HepG2 (cell line): ENCODE data around the gene JTB. TPM values are rescaled to one million over a fixed set of nuclear protein-coding genes. Genes with fewer than 3 reads are reported as not detected.

Experiments used
- BRCA1 ChIP-seq: sonication (generic); formaldehyde crosslinking; IDR thresholded peaks from 2 replicates; pipeline ENCODE4 v1.4.0; 2020; ENCODE audit warnings: missing genetic modification reagents
- KLF13 ChIP-seq: sonication (generic); formaldehyde crosslinking; IDR thresholded peaks from 2 replicates; pipeline ENCODE4 v1.4.0; 2020; ENCODE audit warnings: mild to moderate bottlenecking, missing genetic modification reagents
- KLF15 ChIP-seq: sonication (generic); formaldehyde crosslinking; IDR thresholded peaks from 2 replicates; pipeline ENCODE4 v1.8.1; 2023; ENCODE audit warnings: borderline replicate concordance, mild to moderate bottlenecking, inconsistent platforms, missing genetic modification reagents, mixed read lengths
- MATR3 ChIP-seq: sonication (generic); formaldehyde crosslinking; IDR thresholded peaks from 2 replicates; pipeline ENCODE4 v1.4.0; 2020; ENCODE audit warnings: missing genetic modification reagents
- NCOA5 ChIP-seq: sonication (generic); formaldehyde crosslinking; IDR thresholded peaks from 2 replicates; pipeline ENCODE4 v1.4.0; 2020; ENCODE audit warnings: missing genetic modification reagents
- SIX4 ChIP-seq: sonication (generic); formaldehyde crosslinking; IDR thresholded peaks from 2 replicates; pipeline ENCODE4 v1.4.0; 2020; ENCODE audit warnings: missing genetic modification reagents
- THYN1 ChIP-seq: sonication (generic); formaldehyde crosslinking; IDR thresholded peaks from 2 replicates; pipeline ENCODE4 v1.8.1; 2023; ENCODE audit warnings: low read depth, mild to moderate bottlenecking, moderate library complexity, missing genetic modification reagents, borderline replicate concordance
- U2AF1 ChIP-seq: fragments of 200-400 bp; formaldehyde crosslinking; optimal IDR thresholded peaks from 2 replicates; pipeline ENCODE3; 2017; ENCODE audit warnings: mild to moderate bottlenecking, low read depth, low read length
- ZBTB7A ChIP-seq: sonication (generic); formaldehyde crosslinking; IDR thresholded peaks from 2 replicates; pipeline ENCODE4 v1.8.0; 2022; ENCODE audit warnings: mild to moderate bottlenecking, missing genetic modification reagents
- ZNF124 ChIP-seq: sonication (generic); formaldehyde crosslinking; IDR thresholded peaks from 2 replicates; pipeline ENCODE4 v1.4.0; 2020; ENCODE audit warnings: missing genetic modification reagents
- ZNF282 ChIP-seq: fragments of 450-650 bp; IDR thresholded peaks from 2 replicates; pipeline ENCODE4 v1.6.1; 2018; ENCODE audit not compliant: partially characterized antibody
- polyA plus RNA-seq, 8 experiments: library from polyadenylated mRNA; depleted of rRNA in 3 of 8; stranded (reverse) in 7 of 8; unstranded in 1 of 8; fragments of >200 nt; fragmentation: Illumina TruSeq in 4 of 8; extraction: Trizol in 4 of 8; gene quantifications; 2 replicates each; pipeline versions ENCODE4 v1.2.1 to v1.2.3, GENCODE V29; 2011 to 2016; ENCODE audit warnings: low read depth in 4 of 8, missing spikeins in 1 of 8, mixed read lengths in 1 of 8; ENCODE audit not compliant: insufficient read depth in 1 of 8
- total RNA-seq, 5 experiments: library from RNA; depleted of rRNA; stranded (reverse); fragments of >200 nt; fragmentation: Illumina TruSeq; extraction: Trizol; gene quantifications; 2 replicates each; pipeline ENCODE4 v1.2.3, GENCODE V29; 2016; ENCODE audit warnings: low read depth in 1 of 5
- TF ChIP-seq, protein P1 (sequence below): sonication (generic); formaldehyde crosslinking; IDR thresholded peaks from 2 replicates; pipeline ENCODE4 v1.8.1; 2022; ENCODE audit warnings: low read depth, mild to moderate bottlenecking, missing genetic modification reagents
- TF ChIP-seq, protein P2 (sequence below): sonication (generic); formaldehyde crosslinking; IDR thresholded peaks from 2 replicates; pipeline ENCODE4 v1.4.0; 2020; ENCODE audit warnings: missing genetic modification reagents, borderline replicate concordance
- TF ChIP-seq, protein P3 (sequence below): sonication (generic); formaldehyde crosslinking; IDR thresholded peaks from 2 replicates; pipeline ENCODE4 v1.5.0; 2020; ENCODE audit warnings: missing genetic modification reagents
- TF ChIP-seq, protein P4 (sequence below): sonication (generic); formaldehyde crosslinking; conservative IDR thresholded peaks from 2 replicates; pipeline ENCODE4 v1.4.0; 2020; ENCODE audit warnings: missing genetic modification reagents
- TF ChIP-seq, protein P5 (sequence below): sonication (generic); formaldehyde crosslinking; conservative IDR thresholded peaks from 2 replicates; pipeline ENCODE4 v1.4.0; 2020; ENCODE audit warnings: mild to moderate bottlenecking, missing genetic modification reagents, moderate library complexity

The JTB gene
- total and polyA plus RNA-seq, 2 of the 13 experiments (the other 11 are each of a cell fraction or from before 2014, with no cell fraction given) = 96.7 to 99.2 TPM

DNA sequence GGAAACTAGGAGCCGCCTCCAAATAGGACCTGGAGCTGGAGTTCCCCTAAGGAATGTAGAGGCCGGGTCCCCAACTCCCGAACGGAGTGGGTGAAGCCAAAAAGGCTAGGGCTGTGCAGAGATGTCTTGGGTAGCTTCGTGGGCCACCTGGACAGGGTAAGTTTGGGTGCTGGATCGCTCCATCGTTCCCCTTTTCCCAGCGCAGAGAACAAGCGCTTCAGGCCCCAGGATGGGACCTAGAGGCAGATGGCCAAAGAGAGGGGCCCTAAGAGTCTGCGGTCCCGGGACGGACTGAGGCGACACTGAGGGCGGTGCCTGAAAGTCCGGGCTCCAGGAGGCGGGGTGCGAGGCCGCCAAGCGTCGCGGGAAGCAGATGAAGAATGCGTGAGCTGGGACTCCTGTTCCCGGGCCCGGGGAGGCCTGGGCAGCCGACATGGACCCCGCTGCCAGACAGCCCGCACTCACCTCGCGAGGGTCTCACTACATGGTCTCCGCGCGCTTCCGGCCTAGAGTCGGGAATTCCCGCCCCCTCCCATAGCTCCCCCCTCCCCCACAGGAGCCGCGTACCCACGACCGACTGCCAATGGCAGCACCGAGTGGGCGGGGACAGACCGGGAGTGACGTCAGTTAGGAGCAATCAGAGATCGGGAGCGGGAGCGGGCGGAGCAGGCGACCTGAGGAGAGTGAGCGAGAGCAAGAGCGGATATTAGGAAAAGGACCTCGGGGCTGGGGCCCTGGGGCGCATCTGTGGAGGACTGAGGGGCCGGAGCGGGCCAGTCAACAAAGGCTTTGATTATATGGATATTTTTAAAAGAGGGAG lies 14.2 kb downstream of the JTB start, which contains the start of gene SLC39A1 (continued):
- TF ChIP-seq THYN1 (CRISPR knock-in tag) = no peak
- TF ChIP-seq KLF15 = no peak
- TF ChIP-seq, protein P1, sequence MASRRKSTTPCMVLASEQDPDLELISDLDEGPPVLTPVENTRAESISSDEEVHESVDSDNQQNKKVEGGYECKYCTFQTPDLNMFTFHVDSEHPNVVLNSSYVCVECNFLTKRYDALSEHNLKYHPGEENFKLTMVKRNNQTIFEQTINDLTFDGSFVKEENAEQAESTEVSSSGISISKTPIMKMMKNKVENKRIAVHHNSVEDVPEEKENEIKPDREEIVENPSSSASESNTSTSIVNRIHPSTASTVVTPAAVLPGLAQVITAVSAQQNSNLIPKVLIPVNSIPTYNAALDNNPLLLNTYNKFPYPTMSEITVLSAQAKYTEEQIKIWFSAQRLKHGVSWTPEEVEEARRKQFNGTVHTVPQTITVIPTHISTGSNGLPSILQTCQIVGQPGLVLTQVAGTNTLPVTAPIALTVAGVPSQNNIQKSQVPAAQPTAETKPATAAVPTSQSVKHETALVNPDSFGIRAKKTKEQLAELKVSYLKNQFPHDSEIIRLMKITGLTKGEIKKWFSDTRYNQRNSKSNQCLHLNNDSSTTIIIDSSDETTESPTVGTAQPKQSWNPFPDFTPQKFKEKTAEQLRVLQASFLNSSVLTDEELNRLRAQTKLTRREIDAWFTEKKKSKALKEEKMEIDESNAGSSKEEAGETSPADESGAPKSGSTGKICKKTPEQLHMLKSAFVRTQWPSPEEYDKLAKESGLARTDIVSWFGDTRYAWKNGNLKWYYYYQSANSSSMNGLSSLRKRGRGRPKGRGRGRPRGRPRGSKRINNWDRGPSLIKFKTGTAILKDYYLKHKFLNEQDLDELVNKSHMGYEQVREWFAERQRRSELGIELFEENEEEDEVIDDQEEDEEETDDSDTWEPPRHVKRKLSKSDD (CRISPR knock-in tag) = no peak
- TF ChIP-seq, protein P2, sequence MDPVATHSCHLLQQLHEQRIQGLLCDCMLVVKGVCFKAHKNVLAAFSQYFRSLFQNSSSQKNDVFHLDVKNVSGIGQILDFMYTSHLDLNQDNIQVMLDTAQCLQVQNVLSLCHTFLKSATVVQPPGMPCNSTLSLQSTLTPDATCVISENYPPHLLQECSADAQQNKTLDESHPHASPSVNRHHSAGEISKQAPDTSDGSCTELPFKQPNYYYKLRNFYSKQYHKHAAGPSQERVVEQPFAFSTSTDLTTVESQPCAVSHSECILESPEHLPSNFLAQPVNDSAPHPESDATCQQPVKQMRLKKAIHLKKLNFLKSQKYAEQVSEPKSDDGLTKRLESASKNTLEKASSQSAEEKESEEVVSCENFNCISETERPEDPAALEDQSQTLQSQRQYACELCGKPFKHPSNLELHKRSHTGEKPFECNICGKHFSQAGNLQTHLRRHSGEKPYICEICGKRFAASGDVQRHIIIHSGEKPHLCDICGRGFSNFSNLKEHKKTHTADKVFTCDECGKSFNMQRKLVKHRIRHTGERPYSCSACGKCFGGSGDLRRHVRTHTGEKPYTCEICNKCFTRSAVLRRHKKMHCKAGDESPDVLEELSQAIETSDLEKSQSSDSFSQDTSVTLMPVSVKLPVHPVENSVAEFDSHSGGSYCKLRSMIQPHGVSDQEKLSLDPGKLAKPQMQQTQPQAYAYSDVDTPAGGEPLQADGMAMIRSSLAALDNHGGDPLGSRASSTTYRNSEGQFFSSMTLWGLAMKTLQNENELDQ (CRISPR knock-in tag) = no peak
- TF ChIP-seq, protein P3, sequence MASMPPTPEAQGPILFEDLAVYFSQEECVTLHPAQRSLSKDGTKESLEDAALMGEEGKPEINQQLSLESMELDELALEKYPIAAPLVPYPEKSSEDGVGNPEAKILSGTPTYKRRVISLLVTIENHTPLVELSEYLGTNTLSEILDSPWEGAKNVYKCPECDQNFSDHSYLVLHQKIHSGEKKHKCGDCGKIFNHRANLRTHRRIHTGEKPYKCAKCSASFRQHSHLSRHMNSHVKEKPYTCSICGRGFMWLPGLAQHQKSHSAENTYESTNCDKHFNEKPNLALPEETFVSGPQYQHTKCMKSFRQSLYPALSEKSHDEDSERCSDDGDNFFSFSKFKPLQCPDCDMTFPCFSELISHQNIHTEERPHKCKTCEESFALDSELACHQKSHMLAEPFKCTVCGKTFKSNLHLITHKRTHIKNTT (CRISPR knock-in tag) = no peak
- TF ChIP-seq U2AF1 = no peak
- no peak for TF ChIP-seq MATR3
- peak; percentile 90 for TF ChIP-seq ZBTB7A (CRISPR knock-in tag)
- no peak for TF ChIP-seq NCOA5 (CRISPR knock-in tag)
- TF ChIP-seq, protein P4, sequence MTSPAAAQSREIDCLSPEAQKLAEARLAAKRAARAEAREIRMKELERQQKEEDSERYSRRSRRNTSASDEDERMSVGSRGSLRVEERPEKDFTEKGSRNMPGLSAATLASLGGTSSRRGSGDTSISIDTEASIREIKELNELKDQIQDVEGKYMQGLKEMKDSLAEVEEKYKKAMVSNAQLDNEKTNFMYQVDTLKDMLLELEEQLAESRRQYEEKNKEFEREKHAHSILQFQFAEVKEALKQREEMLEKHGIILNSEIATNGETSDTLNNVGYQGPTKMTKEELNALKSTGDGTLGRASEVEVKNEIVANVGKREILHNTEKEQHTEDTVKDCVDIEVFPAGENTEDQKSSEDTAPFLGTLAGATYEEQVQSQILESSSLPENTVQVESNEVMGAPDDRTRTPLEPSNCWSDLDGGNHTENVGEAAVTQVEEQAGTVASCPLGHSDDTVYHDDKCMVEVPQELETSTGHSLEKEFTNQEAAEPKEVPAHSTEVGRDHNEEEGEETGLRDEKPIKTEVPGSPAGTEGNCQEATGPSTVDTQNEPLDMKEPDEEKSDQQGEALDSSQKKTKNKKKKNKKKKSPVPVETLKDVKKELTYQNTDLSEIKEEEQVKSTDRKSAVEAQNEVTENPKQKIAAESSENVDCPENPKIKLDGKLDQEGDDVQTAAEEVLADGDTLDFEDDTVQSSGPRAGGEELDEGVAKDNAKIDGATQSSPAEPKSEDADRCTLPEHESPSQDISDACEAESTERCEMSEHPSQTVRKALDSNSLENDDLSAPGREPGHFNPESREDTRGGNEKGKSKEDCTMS (CRISPR knock-in tag) = no peak
- TF ChIP-seq SIX4 (CRISPR knock-in tag) = no peak
- TF ChIP-seq ZNF124 (CRISPR knock-in tag) = no peak
- no peak for TF ChIP-seq ZNF282
- 0 out of 2 replicates have a peak, but pooled peaks have one; percentile 23 for TF ChIP-seq BRCA1 (CRISPR knock-in tag)
- TF ChIP-seq KLF13 (CRISPR knock-in tag) = no peak
- TF ChIP-seq, protein P5, sequence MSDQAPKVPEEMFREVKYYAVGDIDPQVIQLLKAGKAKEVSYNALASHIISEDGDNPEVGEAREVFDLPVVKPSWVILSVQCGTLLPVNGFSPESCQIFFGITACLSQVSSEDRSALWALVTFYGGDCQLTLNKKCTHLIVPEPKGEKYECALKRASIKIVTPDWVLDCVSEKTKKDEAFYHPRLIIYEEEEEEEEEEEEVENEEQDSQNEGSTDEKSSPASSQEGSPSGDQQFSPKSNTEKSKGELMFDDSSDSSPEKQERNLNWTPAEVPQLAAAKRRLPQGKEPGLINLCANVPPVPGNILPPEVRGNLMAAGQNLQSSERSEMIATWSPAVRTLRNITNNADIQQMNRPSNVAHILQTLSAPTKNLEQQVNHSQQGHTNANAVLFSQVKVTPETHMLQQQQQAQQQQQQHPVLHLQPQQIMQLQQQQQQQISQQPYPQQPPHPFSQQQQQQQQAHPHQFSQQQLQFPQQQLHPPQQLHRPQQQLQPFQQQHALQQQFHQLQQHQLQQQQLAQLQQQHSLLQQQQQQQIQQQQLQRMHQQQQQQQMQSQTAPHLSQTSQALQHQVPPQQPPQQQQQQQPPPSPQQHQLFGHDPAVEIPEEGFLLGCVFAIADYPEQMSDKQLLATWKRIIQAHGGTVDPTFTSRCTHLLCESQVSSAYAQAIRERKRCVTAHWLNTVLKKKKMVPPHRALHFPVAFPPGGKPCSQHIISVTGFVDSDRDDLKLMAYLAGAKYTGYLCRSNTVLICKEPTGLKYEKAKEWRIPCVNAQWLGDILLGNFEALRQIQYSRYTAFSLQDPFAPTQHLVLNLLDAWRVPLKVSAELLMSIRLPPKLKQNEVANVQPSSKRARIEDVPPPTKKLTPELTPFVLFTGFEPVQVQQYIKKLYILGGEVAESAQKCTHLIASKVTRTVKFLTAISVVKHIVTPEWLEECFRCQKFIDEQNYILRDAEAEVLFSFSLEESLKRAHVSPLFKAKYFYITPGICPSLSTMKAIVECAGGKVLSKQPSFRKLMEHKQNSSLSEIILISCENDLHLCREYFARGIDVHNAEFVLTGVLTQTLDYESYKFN = peak; percentile 17; the same call in 1 of the 2 replicates
